ENCODE measurements around the gene TBP.
A peak's percentile ranks its signal among the peaks of the same experiment; 100 is the strongest.
"Not testable (repeated sequence)": the region's sequence is repeated elsewhere in the genome, so short reads cannot be mapped to it uniquely, and the experiment has no call there.

The TBP gene

GRCh38 chr6:170554013-170554795 is at the start of gene TBP:
Gene TBP, plus strand, starts transcription at chr6:170554369. Its CDS starts 2,661 bp downstream, at chr6:170557030.
- DNase-seq = peak; percentile 98

- DNase-seq = no peak
Measured at GRCh38 chr6:170504479-170504878, 49.7 kb upstream of the TBP start.

GRCh38 chr6:170505306-170505705 is 48.9 kb upstream of the TBP start:
- DNase-seq = no peak

- no peak for DNase-seq
Measured at GRCh38 chr6:170506446-170506845, 47.7 kb upstream of the TBP start.

GRCh38 chr6:170507728-170508127 is 46.4 kb upstream of the TBP start:
- not testable (repeated sequence) for DNase-seq

- DNase-seq = not testable (repeated sequence)
Measured at GRCh38 chr6:170508275-170508674, 45.9 kb upstream of the TBP start.

GRCh38 chr6:170508892-170509722 is 45.1 kb upstream of the TBP start:
- not testable (repeated sequence) for DNase-seq

GRCh38 chr6:170509723-170510018 is 44.5 kb upstream of the TBP start:
- DNase-seq = no peak

GRCh38 chr6:170510631-170511030 is 43.5 kb upstream of the TBP start:
- DNase-seq = no peak

- no peak for DNase-seq
Measured at GRCh38 chr6:170512249-170512648, 41.9 kb upstream of the TBP start.

GRCh38 chr6:170514908-170515307 is 39.3 kb upstream of the TBP start:
- no peak for DNase-seq

- DNase-seq = peak; percentile 44 to 62
Measured at GRCh38 chr6:170516783-170517616, 37.2 kb upstream of the TBP start.

- DNase-seq = no peak
Measured at GRCh38 chr6:170522565-170523183, 31.5 kb upstream of the TBP start.

GRCh38 chr6:170523256-170524171 is 30.7 kb upstream of the TBP start:
- DNase-seq = peak in 1 of 2 donors; percentile 5

- no peak for DNase-seq
Measured at GRCh38 chr6:170524172-170524502, 30.0 kb upstream of the TBP start.

- no peak for DNase-seq
Measured at GRCh38 chr6:170525795-170526194, 28.4 kb upstream of the TBP start.

- not testable (repeated sequence) for DNase-seq
Measured at GRCh38 chr6:170527995-170528394, 26.2 kb upstream of the TBP start.

GRCh38 chr6:170529839-170530469 is 24.2 kb upstream of the TBP start:
- DNase-seq = peak; percentile 48 to 65

GRCh38 chr6:170532867-170533488 is 21.2 kb upstream of the TBP start:
- no peak for DNase-seq

GRCh38 chr6:170533792-170534191 is 20.4 kb upstream of the TBP start:
- no peak for DNase-seq

- DNase-seq = no peak
Measured at GRCh38 chr6:170535004-170535403, 19.2 kb upstream of the TBP start.
